Measurements from ENCODE around the gene SEZ6L2.

The SEZ6L2 gene

DNA sequence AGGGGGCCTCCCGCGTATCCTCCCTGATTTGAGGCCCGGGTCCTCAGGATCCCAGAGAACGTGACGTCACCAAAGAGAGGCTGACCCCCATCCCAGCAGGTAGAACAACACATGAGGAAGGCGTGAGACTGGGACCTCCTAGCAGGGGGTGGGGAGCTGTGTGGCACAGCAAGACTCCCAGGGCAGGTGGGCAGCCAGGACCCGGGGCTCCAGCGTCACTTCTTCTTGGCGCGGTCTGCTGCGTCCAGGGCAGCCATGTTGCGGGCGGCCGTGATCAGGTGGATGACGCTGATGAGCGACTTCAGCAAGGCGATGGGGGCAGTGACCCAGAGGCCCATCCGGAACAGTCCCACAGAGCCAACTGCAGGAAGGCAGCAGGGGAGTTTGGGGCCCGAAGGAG, 40.4 kb downstream of the SEZ6L2 start:
- TF ChIP-seq, protein P1, sequence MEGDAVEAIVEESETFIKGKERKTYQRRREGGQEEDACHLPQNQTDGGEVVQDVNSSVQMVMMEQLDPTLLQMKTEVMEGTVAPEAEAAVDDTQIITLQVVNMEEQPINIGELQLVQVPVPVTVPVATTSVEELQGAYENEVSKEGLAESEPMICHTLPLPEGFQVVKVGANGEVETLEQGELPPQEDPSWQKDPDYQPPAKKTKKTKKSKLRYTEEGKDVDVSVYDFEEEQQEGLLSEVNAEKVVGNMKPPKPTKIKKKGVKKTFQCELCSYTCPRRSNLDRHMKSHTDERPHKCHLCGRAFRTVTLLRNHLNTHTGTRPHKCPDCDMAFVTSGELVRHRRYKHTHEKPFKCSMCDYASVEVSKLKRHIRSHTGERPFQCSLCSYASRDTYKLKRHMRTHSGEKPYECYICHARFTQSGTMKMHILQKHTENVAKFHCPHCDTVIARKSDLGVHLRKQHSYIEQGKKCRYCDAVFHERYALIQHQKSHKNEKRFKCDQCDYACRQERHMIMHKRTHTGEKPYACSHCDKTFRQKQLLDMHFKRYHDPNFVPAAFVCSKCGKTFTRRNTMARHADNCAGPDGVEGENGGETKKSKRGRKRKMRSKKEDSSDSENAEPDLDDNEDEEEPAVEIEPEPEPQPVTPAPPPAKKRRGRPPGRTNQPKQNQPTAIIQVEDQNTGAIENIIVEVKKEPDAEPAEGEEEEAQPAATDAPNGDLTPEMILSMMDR (IDR thresholded peaks at IDR 0.05; ENCODE audit: low read depth, low read length), result no peak
- TF ChIP-seq EZH2phosphoT487 (IDR thresholded peaks at IDR 0.05; ENCODE audit: low read depth), result no peak
- H3K4me2 ChIP-seq (ENCODE audit: low read length), result no peak overlapping the region
- H3K79me2 ChIP-seq (ENCODE audit: low read length), result peaks cover 10% of the 10 kb centered on the region
- H3K27ac ChIP-seq (ENCODE audit: low read length), result no peak overlapping the region
- H4K20me1 ChIP-seq (ENCODE audit: insufficient read depth, low read length), result no peaks in the 10 kb centered on the region
- H3K4me1 ChIP-seq (ENCODE audit: low read length), result peaks cover 9% of the 10 kb centered on the region
- no peak overlapping the region for H2AFZ ChIP-seq (ENCODE audit: low read depth, low read length)
- H3K4me3 ChIP-seq (ENCODE audit: low read length), result no peak overlapping the region
- H3K36me3 ChIP-seq (replicated peaks; ENCODE audit: low read depth, low read length), result peaks cover 3% of the 10 kb centered on the region
- no peaks in the 10 kb centered on the region for H3K27me3 ChIP-seq (ENCODE audit: low read depth, low read length)
- H3K9me3 ChIP-seq (ENCODE audit: insufficient read depth, low read length), result no peaks in the 10 kb centered on the region
- H3K9ac ChIP-seq (ENCODE audit: low read length), result no peak overlapping the region

DNA sequence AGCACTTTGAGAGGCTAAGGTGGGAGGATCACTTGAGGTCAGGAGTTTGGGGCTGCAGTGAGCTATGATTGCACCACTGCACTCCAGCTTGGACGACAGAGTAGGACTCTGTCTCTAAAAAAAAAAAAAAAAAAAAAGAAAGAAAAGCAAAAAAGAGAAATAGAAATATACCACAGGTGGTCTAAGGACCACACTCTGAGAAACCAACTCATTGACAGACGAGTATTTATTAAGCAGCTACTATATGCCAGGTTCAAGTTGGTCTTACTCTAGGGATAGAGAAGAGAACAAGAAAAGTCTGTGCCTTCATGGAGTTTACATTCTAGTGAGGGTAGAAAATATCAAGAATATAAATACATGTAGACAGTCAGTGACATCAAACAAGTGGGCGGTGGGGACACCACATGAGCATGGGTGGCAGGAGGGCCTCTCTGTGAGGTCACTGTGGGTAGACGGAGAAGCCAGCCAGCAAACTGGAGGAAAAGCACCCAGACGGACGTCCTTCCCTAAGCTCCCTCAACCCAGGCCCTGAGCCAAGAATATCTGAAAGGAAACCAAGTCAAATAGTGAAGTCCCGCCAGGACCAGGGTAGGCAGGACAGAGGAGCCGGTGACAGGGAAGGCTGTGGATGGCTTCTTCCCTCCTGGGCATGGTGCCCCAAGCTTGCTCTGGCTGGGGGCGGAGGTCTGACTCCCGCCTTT, 41.1 kb downstream of the SEZ6L2 start:
- H4K20me1 ChIP-seq (ENCODE audit: insufficient read depth, low read length), result no peaks in the 10 kb centered on the region
- no peak overlapping the region for H3K4me2 ChIP-seq (ENCODE audit: low read length)
- no peaks in the 10 kb centered on the region for H3K27me3 ChIP-seq (ENCODE audit: low read depth, low read length)
- H3K9ac ChIP-seq (ENCODE audit: low read length), result no peak overlapping the region
- TF ChIP-seq, protein P1 (IDR thresholded peaks at IDR 0.05; ENCODE audit: low read depth, low read length), result no peak
- no peak for TF ChIP-seq EZH2phosphoT487 (IDR thresholded peaks at IDR 0.05; ENCODE audit: low read depth)
- no peak overlapping the region for H3K4me3 ChIP-seq (ENCODE audit: low read length)
- peaks cover 3% of the 10 kb centered on the region for H3K36me3 ChIP-seq (replicated peaks; ENCODE audit: low read depth, low read length)
- no peaks in the 10 kb centered on the region for H3K9me3 ChIP-seq (ENCODE audit: insufficient read depth, low read length)
- peaks cover 10% of the 10 kb centered on the region for H3K79me2 ChIP-seq (ENCODE audit: low read length)
- H2AFZ ChIP-seq (ENCODE audit: low read depth, low read length), result no peak overlapping the region
- H3K27ac ChIP-seq (ENCODE audit: low read length), result no peak overlapping the region
- H3K4me1 ChIP-seq (ENCODE audit: low read length), result peaks cover 6% of the 10 kb centered on the region

DNA sequence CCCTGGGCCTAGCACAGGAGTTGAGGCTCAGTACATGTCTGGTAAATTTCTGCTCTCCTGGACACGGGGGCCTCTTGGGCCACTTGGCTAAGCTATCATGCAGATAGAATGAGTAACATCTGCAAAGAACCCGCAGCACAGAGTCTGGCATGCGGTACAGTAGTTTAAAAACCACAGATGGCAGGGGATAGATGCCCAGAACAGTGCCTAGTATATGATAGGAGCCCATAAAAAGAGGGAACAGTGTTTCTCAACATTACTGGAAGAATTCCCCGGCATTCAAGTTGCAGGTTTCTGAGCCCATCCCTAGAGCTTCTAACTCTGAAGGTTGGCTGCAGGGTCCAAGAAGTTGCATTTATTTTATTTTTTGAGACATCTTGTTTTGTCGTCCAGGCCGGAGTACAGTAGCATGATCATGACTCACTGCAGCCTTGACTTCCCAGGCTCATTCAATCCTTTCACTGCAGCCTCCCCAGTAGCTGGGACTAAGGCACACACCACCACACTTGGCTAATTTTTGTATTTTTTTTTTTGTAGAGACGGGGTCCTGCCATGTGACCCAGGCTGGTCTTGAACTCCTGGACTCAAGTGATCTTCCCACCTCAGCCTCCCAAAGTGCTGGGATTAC, 42.1 kb downstream of the SEZ6L2 start:
- Histone ChIP-seq H3K4me1 (ENCODE audit: low read length) (peaks cover 4% of the 10 kb centered on the region), H3K9ac (ENCODE audit: low read length) (no peak overlapping the region), H3K27ac (ENCODE audit: low read length) (no peak overlapping the region), H2AFZ (ENCODE audit: low read depth, low read length) (no peak overlapping the region), H3K9me3 (ENCODE audit: insufficient read depth, low read length) (no peaks in the 10 kb centered on the region), H3K79me2 (ENCODE audit: low read length) (peaks cover 5% of the 10 kb centered on the region), H3K27me3 (ENCODE audit: low read depth, low read length) (no peaks in the 10 kb centered on the region), H3K4me2 (ENCODE audit: low read length) (no peak overlapping the region), H3K4me3 (ENCODE audit: low read length) (no peak overlapping the region), H3K36me3 (replicated peaks; ENCODE audit: low read depth, low read length) (peaks cover 3% of the 10 kb centered on the region), H4K20me1 (ENCODE audit: insufficient read depth, low read length) (no peaks in the 10 kb centered on the region)
- TF ChIP-seq, protein P1 (IDR thresholded peaks at IDR 0.05; ENCODE audit: low read depth, low read length), result no peak

DNA sequence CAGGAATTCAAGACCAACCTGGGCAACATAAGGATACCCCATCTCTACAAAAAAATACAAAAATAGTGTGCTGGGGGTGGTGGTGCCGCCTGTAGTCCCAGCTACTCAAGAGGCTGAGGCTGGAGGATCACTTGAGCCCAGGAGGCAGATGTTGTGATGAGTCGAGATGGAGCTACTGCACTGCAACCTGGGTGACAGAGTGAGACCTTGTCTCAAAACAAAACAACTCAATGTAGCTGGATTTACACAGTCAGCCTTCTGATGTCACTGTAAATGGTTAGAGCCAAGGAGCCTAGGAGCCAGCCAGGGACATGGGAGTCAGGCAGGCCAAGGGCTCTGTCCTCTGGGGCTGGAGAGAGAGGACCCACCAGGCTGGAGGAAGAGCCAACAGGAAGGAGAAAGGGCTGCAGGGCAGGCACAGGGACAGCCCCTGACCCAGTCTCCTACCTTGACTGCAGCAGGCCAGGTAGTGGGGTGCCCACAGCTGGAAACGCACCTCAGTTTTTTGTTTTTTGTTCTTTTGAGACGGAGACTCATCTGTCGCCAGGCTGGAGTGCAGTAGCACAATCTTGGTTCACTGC, 44.7 kb downstream of the SEZ6L2 start:
- Histone ChIP-seq H3K4me2 (ENCODE audit: low read length) (no peak overlapping the region), H3K36me3 (replicated peaks; ENCODE audit: low read depth, low read length) (peaks cover 3% of the 10 kb centered on the region), H3K9ac (ENCODE audit: low read length) (no peak overlapping the region)

More for the DNA sequence above, 44.7 kb downstream of the SEZ6L2 start:
- Histone ChIP-seq H3K27me3 (ENCODE audit: low read depth, low read length) (no peaks in the 10 kb centered on the region), H3K9me3 (ENCODE audit: insufficient read depth, low read length) (no peaks in the 10 kb centered on the region), H2AFZ (ENCODE audit: low read depth, low read length) (no peak overlapping the region), H4K20me1 (ENCODE audit: insufficient read depth, low read length) (no peaks in the 10 kb centered on the region), H3K27ac (ENCODE audit: low read length) (no peak overlapping the region), H3K4me1 (ENCODE audit: low read length) (no peaks in the 10 kb centered on the region), H3K4me3 (ENCODE audit: low read length) (no peak overlapping the region), H3K79me2 (ENCODE audit: low read length) (no peaks in the 10 kb centered on the region)
- TF ChIP-seq, protein P1 (IDR thresholded peaks at IDR 0.05; ENCODE audit: low read depth, low read length), result no peak
